Measurements from ENCODE around the gene TMC1. TPM values are rescaled to one million over a fixed set of nuclear protein-coding genes. Genes with fewer than 3 reads are reported as not detected.

TMC1 gene
- total RNA-seq, 1 donor from 2014 or later = not detected

DNA sequence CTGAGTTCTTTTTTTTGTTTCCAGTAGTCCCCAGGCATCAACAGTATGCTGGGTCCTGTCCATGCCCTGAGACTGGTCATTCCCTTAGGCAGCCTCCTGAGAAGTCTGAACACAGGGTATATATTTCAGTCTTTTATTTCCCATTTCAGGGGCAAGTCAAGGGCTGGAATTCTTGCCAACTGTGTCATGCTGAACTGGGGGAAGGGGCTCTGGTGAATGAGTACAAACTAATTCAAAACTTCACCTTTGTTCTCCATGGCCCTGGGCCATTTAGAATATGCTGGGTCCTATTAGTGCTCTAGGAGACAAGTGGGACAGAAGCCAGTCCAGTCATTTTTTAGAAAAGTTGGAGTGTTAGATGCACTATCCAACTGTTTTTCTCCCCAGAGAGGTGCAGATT lies 170.3 kb downstream of the TMC1 start:
- Mint-ChIP-seq H3K27ac (no peak overlapping the region), H3K9me3 (peaks cover 11% of the 10 kb centered on the region), H3K27me3 (ENCODE audit: insufficient read depth, low read depth) (no peaks in the 10 kb centered on the region), H3K4me1 (peaks cover 3% of the 10 kb centered on the region), H3K36me3 (no peaks in the 10 kb centered on the region), H3K4me3 (no peak overlapping the region)
- H3K36me3 ChIP-seq = no peaks in the 10 kb centered on the region
- TF ChIP-seq, protein P1, sequence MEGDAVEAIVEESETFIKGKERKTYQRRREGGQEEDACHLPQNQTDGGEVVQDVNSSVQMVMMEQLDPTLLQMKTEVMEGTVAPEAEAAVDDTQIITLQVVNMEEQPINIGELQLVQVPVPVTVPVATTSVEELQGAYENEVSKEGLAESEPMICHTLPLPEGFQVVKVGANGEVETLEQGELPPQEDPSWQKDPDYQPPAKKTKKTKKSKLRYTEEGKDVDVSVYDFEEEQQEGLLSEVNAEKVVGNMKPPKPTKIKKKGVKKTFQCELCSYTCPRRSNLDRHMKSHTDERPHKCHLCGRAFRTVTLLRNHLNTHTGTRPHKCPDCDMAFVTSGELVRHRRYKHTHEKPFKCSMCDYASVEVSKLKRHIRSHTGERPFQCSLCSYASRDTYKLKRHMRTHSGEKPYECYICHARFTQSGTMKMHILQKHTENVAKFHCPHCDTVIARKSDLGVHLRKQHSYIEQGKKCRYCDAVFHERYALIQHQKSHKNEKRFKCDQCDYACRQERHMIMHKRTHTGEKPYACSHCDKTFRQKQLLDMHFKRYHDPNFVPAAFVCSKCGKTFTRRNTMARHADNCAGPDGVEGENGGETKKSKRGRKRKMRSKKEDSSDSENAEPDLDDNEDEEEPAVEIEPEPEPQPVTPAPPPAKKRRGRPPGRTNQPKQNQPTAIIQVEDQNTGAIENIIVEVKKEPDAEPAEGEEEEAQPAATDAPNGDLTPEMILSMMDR (IDR thresholded peaks at IDR 0.05) = no peak
- TF ChIP-seq EZH2 (IDR thresholded peaks at IDR 0.05) (no peak), EZH2phosphoT487 (IDR thresholded peaks at IDR 0.05) (no peak)
- DNase-seq (ENCODE audit: low spot score) = no peak
- H3K79me2 ChIP-seq (ENCODE audit: low read depth) = no peaks in the 10 kb centered on the region
- no peak overlapping the region for H3K9ac ChIP-seq
- no peak overlapping the region for H2AFZ ChIP-seq (replicated peaks)
- H3F3A ChIP-seq (ENCODE audit: low read depth) = no peaks in the 10 kb centered on the region
- no peak overlapping the region for H3K4me3 ChIP-seq
- H3K4me2 ChIP-seq = no peak overlapping the region
- no peaks in the 10 kb centered on the region for H4K20me1 ChIP-seq (ENCODE audit: low read depth)
- no peaks in the 10 kb centered on the region for H3K27me3 ChIP-seq
- no peak overlapping the region for H3K27ac ChIP-seq
- no peaks in the 10 kb centered on the region for H3K4me1 ChIP-seq
- H3K9me3 ChIP-seq (ENCODE audit: low read depth) = no peaks in the 10 kb centered on the region

DNA sequence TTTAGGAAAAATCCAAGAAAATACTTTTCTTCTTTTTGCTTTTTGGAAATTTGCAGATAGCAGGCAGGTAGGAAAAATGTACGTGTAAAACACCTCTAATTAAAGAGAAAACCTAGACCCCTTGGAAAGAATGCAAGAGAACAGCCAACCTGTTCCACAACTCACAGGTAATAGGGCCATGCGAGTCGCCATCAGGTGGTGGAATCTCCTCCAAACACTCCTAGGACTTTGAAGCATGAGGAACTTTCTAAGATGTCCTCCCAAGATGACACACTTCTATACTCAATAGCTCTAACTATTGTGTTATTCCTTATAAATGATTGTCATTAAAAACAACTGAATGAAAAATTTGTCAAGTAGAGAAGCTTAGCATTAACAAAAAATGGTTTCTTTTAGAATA lies 174.0 kb downstream of the TMC1 start:
- Histone ChIP-seq H3F3A (ENCODE audit: low read depth) (no peaks in the 10 kb centered on the region), H3K4me1 (no peaks in the 10 kb centered on the region), H4K20me1 (ENCODE audit: low read depth) (no peaks in the 10 kb centered on the region), H3K4me2 (no peak overlapping the region), H3K4me3 (no peak overlapping the region), H3K27ac (no peak overlapping the region), H2AFZ (replicated peaks) (no peak overlapping the region), H3K36me3 (no peaks in the 10 kb centered on the region), H3K9ac (no peak overlapping the region), H3K9me3 (ENCODE audit: low read depth) (no peaks in the 10 kb centered on the region), H3K79me2 (ENCODE audit: low read depth) (no peaks in the 10 kb centered on the region), H3K27me3 (no peaks in the 10 kb centered on the region)
- Mint-ChIP-seq H3K9me3 (peaks cover 8% of the 10 kb centered on the region), H3K4me3 (no peak overlapping the region), H3K36me3 (no peaks in the 10 kb centered on the region), H3K27ac (no peak overlapping the region), H3K4me1 (peaks cover 9% of the 10 kb centered on the region), H3K27me3 (ENCODE audit: insufficient read depth, low read depth) (no peaks in the 10 kb centered on the region)
- no peak for TF ChIP-seq EZH2phosphoT487 (IDR thresholded peaks at IDR 0.05)
- TF ChIP-seq, protein P1 (IDR thresholded peaks at IDR 0.05) = no peak
- TF ChIP-seq EZH2 (IDR thresholded peaks at IDR 0.05) = no peak
- DNase-seq (ENCODE audit: low spot score) = no peak

DNA sequence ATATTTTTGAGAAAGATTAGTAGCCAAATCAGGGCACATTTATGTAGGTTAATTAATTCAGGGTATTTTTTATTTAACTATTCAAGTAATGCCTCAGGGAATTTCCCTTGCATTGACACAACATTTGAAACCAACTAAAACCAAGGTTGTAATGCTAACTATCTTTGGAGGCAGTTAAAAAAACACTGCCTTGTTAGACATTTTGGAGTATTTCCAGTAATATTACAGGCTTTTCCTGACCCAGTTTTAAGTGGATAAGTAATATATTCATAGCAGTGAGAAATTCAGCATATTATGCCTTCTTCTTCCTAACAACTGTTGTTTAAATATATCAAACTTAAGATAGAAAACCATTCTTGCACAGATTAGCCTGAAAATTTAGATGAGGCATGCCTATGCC lies 175.1 kb downstream of the TMC1 start:
- Mint-ChIP-seq H3K36me3 (no peaks in the 10 kb centered on the region), H3K4me1 (peaks cover 14% of the 10 kb centered on the region), H3K9me3 (peaks cover 2% of the 10 kb centered on the region), H3K27me3 (ENCODE audit: insufficient read depth, low read depth) (no peaks in the 10 kb centered on the region), H3K4me3 (no peak overlapping the region), H3K27ac (no peak overlapping the region)
- H3K9ac ChIP-seq = no peak overlapping the region
- no peak for TF ChIP-seq EZH2phosphoT487 (IDR thresholded peaks at IDR 0.05)
- TF ChIP-seq, protein P1 (IDR thresholded peaks at IDR 0.05) = no peak
- H3K27ac ChIP-seq = no peak overlapping the region
- H3K4me3 ChIP-seq = no peak overlapping the region
- H4K20me1 ChIP-seq (ENCODE audit: low read depth) = no peaks in the 10 kb centered on the region
- H3K4me1 ChIP-seq = no peaks in the 10 kb centered on the region
- no peaks in the 10 kb centered on the region for H3K9me3 ChIP-seq (ENCODE audit: low read depth)
- DNase-seq (ENCODE audit: low spot score) = no peak
- H3K36me3 ChIP-seq = no peaks in the 10 kb centered on the region
- no peak overlapping the region for H2AFZ ChIP-seq (replicated peaks)
- no peaks in the 10 kb centered on the region for H3K27me3 ChIP-seq
- no peaks in the 10 kb centered on the region for H3K79me2 ChIP-seq (ENCODE audit: low read depth)
- no peak overlapping the region for H3K4me2 ChIP-seq
- no peaks in the 10 kb centered on the region for H3F3A ChIP-seq (ENCODE audit: low read depth)

Measured in neural progenitor cell (in vitro differentiated cells).